T-cell (primary cell): ENCODE data around the gene ZNF646. TPM values are rescaled to one million over a fixed set of nuclear protein-coding genes. Genes with fewer than 3 reads are reported as not detected.

Experiments
- ATAC-seq, 4 experiments: fragments of 200-7000 bp in 3 of 4; fragments of 150-1000 bp in 1 of 4; cut with Tn5 transposase; replicated peaks in 1 of 4; 1 replicate in 3 of 4; 2 replicates in 1 of 4; pipeline ENCODE4 v1.10.0; 2021; ENCODE audit warnings: moderate library complexity in 3 of 4, mild to moderate bottlenecking in 2 of 4, moderate number of reproducible peaks in 1 of 4
- CTCF ChIA-PET, 2 donors: fragments of 300-600 bp; sonication (Branson Sonifier 250); formaldehyde crosslinking; loops; one replicate each; lab custom pipeline; 2022; ENCODE audit warnings: antibody characterized with exemption in 2 of 2; lab: Charles Lee
- POLR2A ChIA-PET, 2 donors: fragments of 300-600 bp; sonication (Branson Sonifier 250); formaldehyde crosslinking; loops; one replicate each; lab custom pipeline; 2022; ENCODE audit warnings: antibody characterized with exemption in 2 of 2; lab: Charles Lee
- DNase-seq, 35 experiments: peaks; one replicate each; pipeline versions ENCODE4 v3.0.0 to v3.0.0-alpha.2; 2013 to 2023
- H3K27ac ChIP-seq: one replicate; pipeline ENCODE4 v1.5.1; 2013; ENCODE audit warnings: low read length
- H3K27me3 ChIP-seq, 2 experiments: replicated peaks in 1 of 2; 1 replicate in 1 of 2; 2 replicates in 1 of 2; pipeline versions ENCODE4 v1.6.1 to v1.7.0; 2013; ENCODE audit warnings: low read length in 1 of 2, mixed read lengths in 1 of 2; ENCODE audit not compliant: control insufficient read depth in 2 of 2, insufficient read depth in 2 of 2; ENCODE audit errors: extremely low read depth in 1 of 2
- H3K36me3 ChIP-seq, 2 donors: 1 replicate in 1 of 2; 2 replicates in 1 of 2; pipeline versions ENCODE4 v1.6.1 to v1.7.0; 2013; ENCODE audit warnings: low read length in 1 of 2; ENCODE audit not compliant: control insufficient read depth in 2 of 2, insufficient read depth in 1 of 2; ENCODE audit errors: extremely low read depth in 1 of 2
- H3K4me1 ChIP-seq, 2 experiments: 1 replicate in 1 of 2; 2 replicates in 1 of 2; pipeline versions ENCODE4 v1.6.1 to v1.7.0; 2013; ENCODE audit warnings: low read length in 2 of 2, mixed read lengths in 1 of 2; ENCODE audit not compliant: insufficient read depth in 2 of 2, control insufficient read depth in 1 of 2; ENCODE audit errors: extremely low read depth in 1 of 2
- H3K4me3 ChIP-seq, 2 donors: 1 replicate in 1 of 2; 2 replicates in 1 of 2; pipeline versions ENCODE4 v1.5.1 to v1.7.0; 2013; ENCODE audit warnings: mild to moderate bottlenecking in 2 of 2, low read length in 1 of 2, moderate library complexity in 1 of 2; ENCODE audit not compliant: control insufficient read depth in 1 of 2; ENCODE audit errors: extremely low read depth in 1 of 2
- H3K9me3 ChIP-seq: 2 replicates; pipeline ENCODE4 v1.7.0; 2013
- H3K27ac Mint-ChIP-seq, 2 donors: one replicate each; pipeline ENCODE4 v1.8.0; 2020 to 2021; ENCODE audit warnings: mild to moderate bottlenecking in 2 of 2, mixed read lengths in 2 of 2
- H3K27me3 Mint-ChIP-seq, 2 donors: one replicate each; pipeline ENCODE4 v1.8.0; 2021 to 2022; ENCODE audit warnings: mixed read lengths in 2 of 2
- H3K36me3 Mint-ChIP-seq: one replicate; pipeline ENCODE4 v1.8.0; 2021; ENCODE audit warnings: mixed read lengths
- H3K4me1 Mint-ChIP-seq, 3 donors: one replicate each; pipeline ENCODE4 v1.8.0; 2020 to 2022; ENCODE audit warnings: mixed read lengths in 3 of 3, mild to moderate bottlenecking in 1 of 3
- H3K4me3 Mint-ChIP-seq, 3 donors: one replicate each; pipeline ENCODE4 v1.8.0; 2020 to 2022; ENCODE audit warnings: mild to moderate bottlenecking in 3 of 3, mixed read lengths in 3 of 3, moderate library complexity in 3 of 3
- H3K9me3 Mint-ChIP-seq, 3 donors: one replicate each; pipeline ENCODE4 v1.8.0; 2020 to 2022; ENCODE audit warnings: mixed read lengths in 3 of 3
- WGBS: methylation state at CpG from one replicate; pipeline ENCODE4 v1.1.5; 2013; ENCODE audit warnings: missing lambda C conversion rate; ENCODE audit not compliant: insufficient coverage; 5-methylcytosine and 5-hydroxymethylcytosine counted together
- total RNA-seq, 35 experiments: library from RNA in 6 of 35; stranded (reverse) in 6 of 35; fragments of 120-200 nt in 1 of 35; gene quantifications; one replicate each; pipeline versions ENCODE4 v1.2.1 to v1.2.4 and lab custom pipeline; 2013 to 2026

Gene ZNF646
- total RNA-seq, 5 donors from 2014 or later (not counting 1 experiment from before 2014, with no cell fraction given): 21.1 to 47.7 (median 44.1) TPM

GRCh38 chr16:31073142-31073969 is 866 bp upstream of the ZNF646 start:
- H3K36me3 Mint-ChIP-seq: peaks cover 9% of the 10 kb centered on the region
- Histone ChIP-seq H3K36me3 (peaks cover 11 to 23% of the 10 kb centered on the region in 2 donors), H3K27ac (peak overlapping the region; percentile 89), H3K9me3 (no peaks in the 10 kb centered on the region), H3K4me3 (peak overlapping the region; percentile 69 to 95), H3K4me1 (peaks cover 14 to 27% of the 10 kb centered on the region in 2 experiments), H3K27me3 (no peaks in the 10 kb centered on the region)
- H3K4me3 Mint-ChIP-seq: peak overlapping the region; percentile 92 to 96 (median 94)
- POLR2A ChIA-PET: interaction anchor here in 1 of 2 donors (0.5 to 1.4 kb wide), 5 partner anchors 44 to 386 kb away, joined by 3 to 7 read pairs (median 4); partner anchors contain the start of genes ARMC5 and KAT8
- no peaks in the 10 kb centered on the region for H3K27me3 Mint-ChIP-seq
- no peaks in the 10 kb centered on the region for H3K9me3 Mint-ChIP-seq
- CTCF ChIA-PET: interaction anchor here in 1 of 2 donors (0.7 to 1.6 kb wide), 6 partner anchors 39 to 796 kb away, joined by 3 to 15 read pairs (median 4); partner anchors contain the start of genes KAT8 and STX4
- H3K27ac Mint-ChIP-seq: peak overlapping the region; percentile 95 to 97
- WGBS: under 1% methylated on average over 82 of the region's 83 CpGs
- ATAC-seq (peak; percentile 63 to 69 (median 65)), DNase-seq (peak; percentile 62 to 88 (median 78))
- peaks cover 39 to 47% (median 43%) of the 10 kb centered on the region in 3 donors for H3K4me1 Mint-ChIP-seq

GRCh38 chr16:31074814-31075183 is 577 bp downstream of the ZNF646 start:
- no peaks in the 10 kb centered on the region for H3K27me3 Mint-ChIP-seq
- ATAC-seq: no peak

GRCh38 chr16:31076319-31076718 is 2.1 kb downstream of the ZNF646 start:
- Mint-ChIP-seq H3K4me1 (peaks cover 44 to 53% (median 50%) of the 10 kb centered on the region in 3 donors), H3K27me3 (no peaks in the 10 kb centered on the region), H3K36me3 (peaks cover 26% of the 10 kb centered on the region), H3K27ac (no peak overlapping the region), H3K4me3 (peak overlapping the region in 2 of 3 donors; percentile 6 to 92), H3K9me3 (no peaks in the 10 kb centered on the region)
- DNase-seq (no peak), ATAC-seq (no peak)
- Histone ChIP-seq H3K4me3 (no peak overlapping the region), H3K27ac (no peak overlapping the region), H3K27me3 (no peaks in the 10 kb centered on the region), H3K4me1 (peaks cover 14 to 52% of the 10 kb centered on the region in 2 experiments), H3K36me3 (peaks cover 29 to 52% of the 10 kb centered on the region in 2 donors), H3K9me3 (no peaks in the 10 kb centered on the region)
- ChIA-PET CTCF (no interaction called here), POLR2A (no interaction called here)
- 97% methylated on average over 12 of the region's 16 CpGs for WGBS

More at GRCh38 chr16:31074814-31075183, 577 bp downstream of the ZNF646 start:
- Mint-ChIP-seq H3K4me3 (peak overlapping the region; percentile 90 to 96 (median 92)), H3K4me1 (peaks cover 39 to 46% (median 45%) of the 10 kb centered on the region in 3 donors), H3K36me3 (peaks cover 21% of the 10 kb centered on the region), H3K27ac (peak overlapping the region; percentile 95 to 97), H3K9me3 (no peaks in the 10 kb centered on the region)
- whole genome bisulfite sequencing: 2% methylated on average over 7 of the region's 7 CpGs
- Histone ChIP-seq H3K27me3 (no peaks in the 10 kb centered on the region), H3K36me3 (peaks cover 21 to 37% of the 10 kb centered on the region in 2 donors), H3K4me3 (peak overlapping the region; percentile 69 to 95), H3K4me1 (peaks cover 14 to 41% of the 10 kb centered on the region in 2 experiments), H3K9me3 (no peaks in the 10 kb centered on the region), H3K27ac (peak overlapping the region; percentile 89)
- DNase-seq: no peak
- ChIA-PET POLR2A (interaction anchor here in 1 of 2 donors (1.4 kb wide), 1 partner anchor 43 kb away, joined by 6 read pairs; the partner anchor contains the start of gene KAT8), CTCF (interaction anchor here in 1 of 2 donors (1.2 to 1.6 kb wide), 2 partner anchors 41 to 385 kb away, joined by 3 to 4 read pairs; partner anchors contain the start of gene STX4)

- ChIA-PET CTCF (no interaction called here), POLR2A (no interaction called here)
- H3K36me3 ChIP-seq: peaks cover 30 to 58% of the 10 kb centered on the region in 2 donors
- no peak overlapping the region for H3K27ac ChIP-seq
- Mint-ChIP-seq H3K4me1 (peaks cover 45 to 49% (median 45%) of the 10 kb centered on the region in 3 donors), H3K27me3 (no peaks in the 10 kb centered on the region), H3K27ac (no peak overlapping the region), H3K4me3 (no peak overlapping the region), H3K36me3 (peaks cover 26% of the 10 kb centered on the region), H3K9me3 (no peaks in the 10 kb centered on the region)
- ATAC-seq (no peak), DNase-seq (no peak)
- H3K27me3 ChIP-seq: no peaks in the 10 kb centered on the region
- no peaks in the 10 kb centered on the region for H3K9me3 ChIP-seq
- 98% methylated on average over 13 of the region's 13 CpGs for WGBS
- peaks cover 9 to 54% of the 10 kb centered on the region in 2 experiments for H3K4me1 ChIP-seq
- no peak overlapping the region for H3K4me3 ChIP-seq
Observed at GRCh38 chr16:31077024-31077423, 2.8 kb downstream of the ZNF646 start.

- no peak for DNase-seq
- POLR2A ChIA-PET: no interaction called here
- Histone ChIP-seq H3K4me3 (no peak overlapping the region), H3K4me1 (peaks cover 4 to 52% of the 10 kb centered on the region in 2 experiments), H3K27ac (no peak overlapping the region), H3K36me3 (peaks cover 30 to 64% of the 10 kb centered on the region in 2 donors), H3K27me3 (no peaks in the 10 kb centered on the region), H3K9me3 (no peaks in the 10 kb centered on the region)
- H3K36me3 Mint-ChIP-seq: peaks cover 30% of the 10 kb centered on the region
- WGBS: 95% methylated on average over 28 of the region's 30 CpGs
- no peak overlapping the region for H3K27ac Mint-ChIP-seq
- no peak for ATAC-seq
- CTCF ChIA-PET: no interaction called here
- H3K27me3 Mint-ChIP-seq: no peaks in the 10 kb centered on the region
- H3K4me1 Mint-ChIP-seq: peaks cover 42 to 47% (median 43%) of the 10 kb centered on the region in 3 donors
- H3K9me3 Mint-ChIP-seq: no peaks in the 10 kb centered on the region
- no peak overlapping the region for H3K4me3 Mint-ChIP-seq
Observed at GRCh38 chr16:31077592-31078396, 3.6 kb downstream of the ZNF646 start.
